HTERT RPE-1 (cell line): Measurements from ENCODE around the gene CALML6.
"Not testable (repeated sequence)": the region's sequence is repeated elsewhere in the genome, so short reads cannot be mapped to it uniquely, and the experiment has no call there.

Experiments used
- in situ Hi-C: fragments of 300-500 bp; cut with MboI; formaldehyde crosslinking; loops from 4 replicates; pipeline ENCODE4 v1.14.3; 2020; ENCODE audit warnings: low sequenced_read_pairs

Gene CALML6

DNA sequence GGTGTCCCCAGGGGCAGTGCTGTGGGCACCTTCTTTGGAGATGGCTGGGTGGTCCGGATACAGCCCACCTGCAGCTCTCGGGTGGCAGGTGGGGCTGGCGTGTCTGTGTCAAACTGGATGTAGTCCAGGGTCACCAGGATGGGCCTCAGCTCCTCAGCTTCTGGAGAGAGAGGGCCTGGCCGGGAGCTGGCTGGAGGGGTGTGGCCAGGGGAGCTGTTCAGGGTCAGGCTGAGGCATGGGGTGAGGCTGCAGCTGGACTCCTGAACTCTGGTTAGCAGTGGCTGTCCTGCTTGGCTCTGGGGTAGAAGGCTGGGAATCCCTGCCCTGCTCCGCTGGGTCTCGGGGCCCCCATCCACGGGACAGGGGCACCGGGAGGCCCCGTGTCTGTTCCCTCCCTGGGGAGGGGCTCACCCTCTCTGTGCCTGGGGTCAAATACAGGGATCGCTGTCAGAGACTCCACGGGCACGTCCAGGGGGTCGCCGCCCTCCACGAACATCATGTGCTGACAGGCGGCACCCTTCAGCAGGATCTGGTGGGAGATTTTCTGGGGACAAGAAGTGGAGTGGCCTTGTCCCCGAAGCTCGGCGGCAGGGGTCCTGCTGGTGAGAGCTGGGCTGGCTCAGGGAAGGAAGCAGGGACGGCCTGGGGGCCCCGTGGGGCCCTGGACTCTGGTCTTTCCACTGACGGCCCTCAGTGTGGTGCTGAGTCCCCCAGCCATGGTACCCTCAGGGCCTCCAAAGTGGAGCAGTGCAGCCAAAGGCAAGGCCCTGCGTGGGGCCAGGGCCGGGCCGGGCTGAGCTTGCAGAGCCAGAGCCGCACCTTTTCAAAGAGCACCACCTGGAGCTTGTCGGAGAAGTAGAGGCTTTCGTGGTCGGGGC is 8.1 kb downstream of the CALML6 start:
- in situ Hi-C loops: no loop called here

DNA sequence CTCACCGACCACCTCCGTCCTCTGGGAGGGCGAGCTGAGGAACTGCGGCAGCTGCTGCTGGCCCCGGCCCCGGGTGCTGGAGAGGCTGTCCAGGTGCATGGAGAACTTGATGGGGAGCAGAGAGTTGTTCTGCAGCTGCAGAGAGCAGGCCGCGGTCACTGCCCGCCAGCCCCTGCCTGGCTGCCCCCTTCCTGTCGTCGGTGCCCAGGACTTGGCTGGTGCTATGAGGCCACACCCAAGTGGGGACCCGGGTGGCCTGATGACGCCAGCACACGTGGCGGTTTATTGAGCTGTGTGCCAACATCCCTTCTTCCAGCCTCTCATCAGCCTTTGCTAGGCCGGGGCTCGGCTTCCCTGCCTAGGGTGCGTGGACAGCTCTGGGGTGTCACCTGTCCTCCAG is 9.3 kb downstream of the CALML6 start:
- in situ Hi-C loops: no loop called here

DNA sequence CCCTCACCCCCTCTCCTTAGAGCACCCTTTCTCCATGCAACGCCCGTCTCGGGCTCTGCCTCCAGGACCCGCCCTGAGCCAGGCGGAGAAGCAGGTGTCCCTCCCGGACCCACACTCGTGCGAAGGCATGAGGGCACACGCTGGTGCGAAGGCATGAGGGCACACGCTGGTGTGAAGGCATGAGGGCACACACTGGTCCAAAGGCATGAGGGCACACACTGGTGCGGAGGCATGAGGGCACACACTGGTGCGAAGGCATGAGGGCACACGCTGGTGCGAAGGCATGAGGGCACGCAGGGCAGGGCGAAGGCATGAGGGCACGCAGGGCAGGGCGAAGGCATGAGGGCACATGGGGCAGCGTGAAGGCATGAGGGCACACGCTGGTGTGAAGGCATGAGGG is 9.8 kb downstream of the CALML6 start:
- in situ Hi-C loops: no loop called here

DNA sequence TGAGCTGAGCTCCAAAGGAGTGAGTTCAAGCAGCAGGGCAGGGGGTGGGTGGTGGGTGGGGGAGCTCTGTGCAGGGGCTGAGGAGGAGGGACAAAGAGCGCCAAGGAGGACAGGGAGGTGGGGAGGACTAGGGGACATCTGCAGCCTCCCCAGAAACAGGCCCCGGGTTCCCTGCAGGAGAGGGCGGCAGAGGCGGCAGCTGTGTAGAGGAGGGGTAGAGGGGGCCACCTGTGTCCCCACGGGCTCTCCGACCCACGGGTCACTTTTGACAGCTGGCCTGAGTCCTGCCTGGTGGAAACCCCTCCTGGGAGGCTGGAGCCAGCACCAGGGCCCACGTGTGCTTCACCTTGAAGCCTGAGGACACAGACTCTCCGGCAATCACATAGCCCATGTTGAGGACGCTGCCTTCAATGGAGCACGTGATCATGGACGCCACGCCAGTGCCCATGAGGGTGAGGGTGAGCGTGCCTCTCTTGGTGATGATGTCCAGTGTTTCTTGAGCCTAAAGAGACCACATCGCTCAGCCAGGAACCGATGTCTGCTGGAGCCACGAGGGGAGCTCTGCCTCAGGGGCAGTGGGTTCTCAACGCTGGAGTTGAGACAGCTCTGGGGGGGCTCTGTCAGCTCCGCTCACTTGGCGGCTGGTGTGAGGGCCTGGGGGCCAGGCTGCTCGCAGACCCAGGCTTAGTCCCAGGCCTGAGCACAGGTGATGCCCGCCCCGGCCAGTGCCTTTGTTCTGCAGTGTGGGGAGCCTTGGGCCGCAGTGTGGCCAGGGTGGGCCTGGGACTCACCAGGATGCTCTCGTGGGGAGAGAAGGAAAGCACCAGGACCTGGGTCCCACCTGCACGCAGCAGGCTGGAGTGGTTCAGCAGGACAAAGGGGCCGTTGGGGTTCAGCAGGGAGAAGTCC is 10.6 kb downstream of the CALML6 start:
- in situ Hi-C loops: no loop called here

DNA sequence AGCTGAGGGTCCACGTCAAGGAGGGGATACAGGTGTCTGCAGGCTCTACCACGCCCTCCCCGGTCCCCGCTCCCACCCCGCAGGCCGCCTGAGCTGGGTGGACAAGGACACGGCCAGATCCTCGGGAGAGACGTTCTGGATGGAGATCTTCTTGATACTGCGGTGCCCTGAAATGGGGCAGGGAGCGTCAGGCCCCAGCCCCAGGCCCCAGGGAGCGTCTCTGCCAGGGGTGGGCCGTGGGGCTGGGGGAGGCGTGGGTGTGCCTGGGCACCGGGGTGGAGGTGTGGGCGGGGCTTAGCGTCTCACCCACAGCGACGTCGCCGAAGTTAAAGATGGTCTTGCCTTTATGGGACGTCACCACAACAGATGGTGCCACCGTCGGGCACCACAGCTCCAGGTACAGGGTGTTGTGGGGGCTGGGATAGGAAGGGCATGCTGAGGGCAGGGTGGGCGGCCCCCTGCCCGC is 11.3 kb downstream of the CALML6 start:
- in situ Hi-C loops: no loop called here

DNA sequence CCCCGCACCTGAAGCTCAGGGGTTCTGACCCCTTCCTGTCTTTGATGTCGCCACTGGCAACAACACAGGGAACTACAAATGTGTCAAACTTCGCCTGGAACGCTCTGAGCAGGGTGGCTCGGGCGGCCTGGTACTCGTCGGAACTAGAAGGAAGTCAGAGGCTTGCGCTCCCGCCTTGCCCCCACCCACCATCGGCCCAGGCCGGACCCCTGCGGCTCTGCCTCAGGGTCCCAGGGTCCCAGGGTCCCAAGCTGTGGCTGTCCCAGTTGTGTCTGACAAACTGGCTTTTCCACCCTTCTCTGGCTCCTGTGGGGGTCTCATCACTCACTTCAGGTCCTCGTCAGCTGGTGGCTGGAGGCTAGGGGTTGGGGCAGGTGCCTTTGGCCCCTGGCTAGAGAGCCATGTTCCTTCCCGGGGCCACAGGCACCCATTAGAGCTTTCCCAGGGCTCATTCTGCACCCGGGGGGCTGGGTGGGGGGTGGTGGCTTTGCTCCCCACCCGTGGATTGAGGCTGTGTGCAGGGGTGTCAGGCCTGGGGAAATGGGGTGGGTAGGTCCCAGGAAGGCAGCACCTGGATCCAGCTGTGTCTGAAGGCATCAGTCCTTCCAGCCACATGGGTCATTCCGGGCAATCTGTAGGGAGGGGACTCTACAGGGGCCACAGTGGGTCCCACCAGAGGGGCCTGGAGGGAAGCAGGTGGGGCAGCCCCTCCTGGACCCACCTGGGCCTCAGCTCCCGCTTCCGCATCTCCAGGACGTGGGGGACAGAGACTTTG is 12.0 kb downstream of the CALML6 start:
- in situ Hi-C loops: no loop called here

DNA sequence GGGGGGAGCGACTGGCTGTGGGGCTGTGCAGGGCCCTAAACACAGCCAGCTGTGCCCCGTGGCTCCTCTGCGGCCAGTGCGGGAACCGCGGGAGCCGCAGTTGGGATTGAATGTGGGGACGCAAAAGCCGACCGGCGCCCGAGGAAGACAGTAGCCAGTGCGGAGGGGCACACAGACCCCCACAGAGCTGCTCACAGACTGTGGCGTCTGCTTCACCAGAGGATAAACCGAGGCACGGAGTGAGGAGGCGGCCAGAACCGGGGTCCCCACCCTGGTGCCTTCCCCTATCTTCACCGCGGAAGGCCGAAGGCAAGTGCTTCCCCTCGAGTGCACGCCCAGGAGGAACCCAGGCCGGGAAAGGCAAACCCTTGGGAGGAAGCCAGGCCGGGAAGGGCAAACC is 12.7 kb downstream of the CALML6 start:
- in situ Hi-C loops: no loop called here

DNA sequence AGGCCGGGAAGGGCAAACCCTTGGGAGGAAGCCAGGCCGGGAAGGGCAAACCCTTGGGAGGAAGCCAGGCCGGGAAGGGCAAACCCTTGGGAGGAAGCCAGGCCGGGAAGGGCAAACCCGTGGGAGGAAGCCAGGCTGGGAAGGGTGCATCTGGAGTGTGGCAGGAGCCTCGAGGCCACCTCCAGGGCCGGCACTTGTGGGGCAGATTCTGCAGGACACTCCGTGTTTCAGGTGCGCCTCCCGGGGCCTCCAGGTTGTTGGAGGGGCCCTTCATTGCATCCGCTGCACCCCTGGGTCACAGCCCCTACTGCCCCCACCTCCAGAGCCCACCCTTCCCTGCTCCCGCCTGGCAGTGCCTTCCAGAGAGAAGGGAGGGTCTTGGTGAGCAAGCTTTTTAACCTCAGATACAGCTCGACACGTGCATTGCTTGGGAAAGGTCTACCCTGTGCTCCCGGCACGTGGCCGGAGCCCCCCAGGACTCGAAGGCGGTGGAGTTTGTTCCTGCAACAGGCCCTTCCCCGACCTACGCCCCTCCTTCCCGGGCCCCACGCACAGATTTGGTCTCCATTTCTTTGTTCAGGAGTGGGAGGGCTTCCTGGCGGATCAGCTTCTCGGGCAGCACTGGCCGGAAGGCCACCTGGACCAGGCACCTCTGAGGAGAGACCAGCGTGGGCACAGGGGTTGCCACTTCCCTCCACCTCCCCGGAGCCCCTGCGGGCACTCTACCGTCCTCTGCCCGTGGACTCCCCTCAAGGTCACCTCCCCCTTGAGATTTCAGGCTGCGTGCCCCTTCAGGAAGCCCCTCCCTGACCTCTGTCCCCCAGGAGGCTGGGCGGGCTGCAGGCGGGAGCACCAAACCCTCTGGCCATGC is 13.4 kb downstream of the CALML6 start:
- in situ Hi-C loops: no loop called here

DNA sequence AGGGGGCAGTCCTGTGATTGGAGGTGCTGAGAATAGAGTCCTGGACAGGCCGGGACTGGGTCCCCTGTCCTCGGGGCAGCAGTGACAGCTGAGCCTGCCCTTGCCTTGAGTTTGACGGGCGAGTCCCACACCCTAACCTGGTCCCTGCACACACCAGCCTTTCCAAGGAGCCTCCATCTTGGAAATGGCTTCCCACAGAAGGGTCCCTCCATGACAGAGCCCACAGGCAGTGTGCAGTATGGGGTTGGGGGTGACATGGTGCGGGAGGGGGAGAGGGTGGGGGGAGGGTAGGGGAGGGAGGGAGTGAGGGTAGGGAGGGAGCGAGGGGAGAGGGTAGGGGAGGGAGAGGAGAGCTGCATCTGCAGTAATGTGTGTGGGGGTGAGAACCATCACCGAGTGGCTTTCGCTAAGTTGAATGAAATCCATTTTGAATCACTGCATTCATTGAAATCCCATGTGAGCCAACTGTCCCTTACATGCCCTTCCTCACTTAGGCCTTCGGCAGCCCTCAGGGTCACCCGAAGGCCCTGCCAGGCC is 14.1 kb downstream of the CALML6 start:
- in situ Hi-C loops: no loop called here

DNA sequence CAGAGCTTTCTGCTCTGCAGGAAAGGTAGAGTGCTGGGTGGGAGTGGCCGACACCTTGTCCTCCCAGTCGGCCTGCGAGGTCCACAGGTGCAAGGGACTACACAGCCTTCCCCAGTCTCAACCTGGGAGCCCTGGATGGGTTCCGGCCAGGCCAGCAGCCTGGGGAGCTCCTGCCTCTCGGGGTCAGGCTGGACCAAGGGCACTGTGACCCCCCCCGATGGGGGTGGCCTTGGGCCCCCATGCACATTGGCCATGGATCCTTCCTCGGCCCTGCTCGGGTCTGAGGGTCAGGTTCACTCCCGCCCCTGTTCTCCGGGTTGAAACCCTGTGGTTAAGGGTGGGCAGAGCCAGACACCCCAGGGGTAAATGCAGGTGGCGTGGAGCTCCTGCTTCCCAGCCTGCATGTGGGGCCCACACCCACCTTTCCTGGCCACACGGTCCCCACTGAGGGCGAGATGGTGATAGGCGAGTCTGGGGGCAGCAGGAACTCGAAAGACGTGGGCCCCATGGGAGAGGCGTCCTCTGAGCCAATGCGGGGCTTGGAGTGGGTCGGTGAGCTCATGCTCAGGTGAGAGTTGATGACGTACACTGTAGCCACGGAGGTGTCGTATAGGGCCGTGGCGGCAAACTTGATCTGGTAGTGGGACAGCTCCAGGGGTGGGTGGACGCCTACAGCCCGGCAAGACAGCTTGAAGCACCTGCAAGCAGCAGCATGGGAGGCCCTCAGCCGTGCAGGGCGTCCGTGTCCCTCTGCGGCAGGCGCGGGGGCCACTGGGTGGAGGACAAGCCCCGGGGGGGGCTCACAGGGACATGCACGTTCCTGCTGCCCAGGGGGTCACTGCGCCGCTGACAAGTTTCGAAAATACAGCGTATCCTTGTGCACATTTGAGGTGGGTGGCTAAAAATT is 14.8 kb downstream of the CALML6 start:
- in situ Hi-C loops: no loop called here

DNA sequence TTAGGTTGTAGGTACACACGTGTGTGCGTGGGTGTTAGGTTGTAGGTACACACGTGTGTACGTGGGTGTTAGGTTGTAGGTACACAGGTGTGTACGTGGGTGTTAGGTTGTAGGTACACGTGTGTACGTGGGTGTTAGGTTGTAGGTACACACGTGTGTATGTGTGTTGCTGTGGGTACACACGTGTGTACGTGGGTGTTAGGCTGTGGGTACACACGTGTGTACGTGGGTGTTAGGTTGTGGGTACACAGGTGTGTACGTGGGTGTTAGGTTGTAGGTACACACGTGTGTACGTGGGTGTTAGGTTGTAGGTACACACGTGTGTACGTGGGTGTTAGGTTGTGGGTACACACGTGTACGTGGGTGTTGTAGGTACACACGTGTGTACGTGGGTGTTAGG is 19.8 kb downstream of the CALML6 start:
- in situ Hi-C loops: not testable (repeated sequence)

DNA sequence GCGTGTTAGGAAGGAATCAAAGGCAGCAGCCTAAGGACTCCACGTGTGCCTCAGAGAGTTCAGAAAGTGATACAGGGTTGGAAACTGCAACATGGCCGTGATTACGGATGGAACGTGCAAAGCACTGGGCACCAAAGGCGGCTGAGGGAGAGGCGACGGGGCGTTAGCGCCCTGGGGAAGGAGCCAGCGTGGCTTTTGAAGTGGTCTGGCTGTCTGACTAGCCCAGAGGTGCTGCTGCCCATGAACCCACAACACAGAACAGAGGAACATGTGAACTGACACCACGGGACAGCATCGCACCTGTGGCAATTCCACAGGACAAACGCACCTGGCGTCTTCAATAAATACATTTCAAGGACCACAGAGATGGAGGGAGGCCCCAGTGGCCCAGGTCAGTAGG is 22.0 kb downstream of the CALML6 start:
- in situ Hi-C loops: no loop called here

DNA sequence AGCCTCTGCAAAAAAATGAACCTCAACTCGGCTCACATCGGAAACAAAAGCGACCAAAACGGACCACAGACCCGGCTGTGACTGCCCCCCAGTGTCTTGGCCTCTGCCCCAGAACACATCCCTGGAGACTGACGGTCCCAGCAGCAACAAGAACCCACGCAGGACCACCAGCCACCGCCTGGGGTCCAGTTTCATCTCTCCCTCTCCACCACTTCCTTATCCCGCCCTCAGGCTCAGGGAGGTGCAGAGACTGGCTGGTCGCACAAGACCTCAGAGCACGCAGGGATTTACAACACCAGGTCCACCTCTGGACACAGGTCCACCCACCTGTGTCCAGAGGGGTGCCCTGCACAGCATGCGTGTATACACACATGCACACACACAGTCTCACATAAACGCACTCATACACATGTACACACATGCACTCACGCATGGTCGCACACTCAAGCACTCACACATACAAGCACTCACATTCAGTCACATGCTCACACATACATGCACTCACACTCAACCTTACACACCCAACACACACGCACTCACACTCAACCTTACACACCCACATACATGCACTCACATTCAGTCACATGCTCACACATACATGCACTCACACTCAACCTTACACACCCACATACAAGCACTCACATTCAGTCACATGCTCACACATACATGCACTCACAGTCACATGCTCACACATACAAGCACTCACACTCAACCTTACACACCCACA is 22.7 kb downstream of the CALML6 start:
- in situ Hi-C loops: no loop called here

DNA sequence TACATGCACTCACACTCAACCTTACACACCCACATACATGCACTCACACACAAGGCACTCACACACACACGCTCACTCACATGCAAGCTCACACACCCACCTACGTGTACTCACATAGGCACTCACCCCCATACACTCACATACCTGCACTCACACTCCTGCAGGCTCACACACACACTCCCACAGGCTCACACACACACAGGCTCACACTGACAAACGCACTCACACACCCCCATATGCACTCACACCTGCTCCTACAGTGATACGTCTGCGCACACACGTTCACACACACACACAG is 23.2 kb downstream of the CALML6 start:
- in situ Hi-C loops: no loop called here

DNA sequence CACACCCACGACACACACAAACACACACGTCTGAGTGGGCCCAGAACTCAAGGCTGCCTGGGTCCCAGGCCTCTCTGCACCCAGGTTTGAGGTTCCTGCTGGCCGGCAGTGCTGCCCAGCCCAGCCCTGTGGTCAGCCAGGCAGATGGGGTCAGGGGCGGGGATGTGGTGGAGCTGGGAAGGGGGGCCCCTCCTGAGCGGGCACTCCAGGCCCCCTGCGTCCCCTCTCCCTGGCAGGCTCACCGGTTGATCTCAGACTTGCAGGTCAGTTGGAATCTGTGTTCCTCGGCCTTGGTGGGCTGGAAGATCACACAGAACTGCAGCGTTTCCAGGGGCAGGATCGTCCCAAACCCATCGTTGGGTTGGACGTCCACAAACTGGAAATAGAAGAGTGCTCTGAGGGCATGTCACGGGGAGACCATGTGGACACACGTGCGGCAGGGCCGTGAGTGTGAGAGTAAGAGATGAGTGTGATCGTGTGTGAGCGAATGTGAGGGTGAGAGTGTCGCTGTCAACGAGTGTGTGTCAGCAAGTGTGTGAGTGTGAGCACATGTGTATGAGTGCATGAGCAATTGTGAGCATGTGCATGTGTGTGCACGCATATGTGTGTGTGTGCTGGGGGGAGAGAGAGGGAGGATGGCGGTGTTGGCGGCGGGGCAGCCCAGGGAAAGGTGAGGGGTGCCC is 23.7 kb downstream of the CALML6 start:
- in situ Hi-C loops: no loop called here

DNA sequence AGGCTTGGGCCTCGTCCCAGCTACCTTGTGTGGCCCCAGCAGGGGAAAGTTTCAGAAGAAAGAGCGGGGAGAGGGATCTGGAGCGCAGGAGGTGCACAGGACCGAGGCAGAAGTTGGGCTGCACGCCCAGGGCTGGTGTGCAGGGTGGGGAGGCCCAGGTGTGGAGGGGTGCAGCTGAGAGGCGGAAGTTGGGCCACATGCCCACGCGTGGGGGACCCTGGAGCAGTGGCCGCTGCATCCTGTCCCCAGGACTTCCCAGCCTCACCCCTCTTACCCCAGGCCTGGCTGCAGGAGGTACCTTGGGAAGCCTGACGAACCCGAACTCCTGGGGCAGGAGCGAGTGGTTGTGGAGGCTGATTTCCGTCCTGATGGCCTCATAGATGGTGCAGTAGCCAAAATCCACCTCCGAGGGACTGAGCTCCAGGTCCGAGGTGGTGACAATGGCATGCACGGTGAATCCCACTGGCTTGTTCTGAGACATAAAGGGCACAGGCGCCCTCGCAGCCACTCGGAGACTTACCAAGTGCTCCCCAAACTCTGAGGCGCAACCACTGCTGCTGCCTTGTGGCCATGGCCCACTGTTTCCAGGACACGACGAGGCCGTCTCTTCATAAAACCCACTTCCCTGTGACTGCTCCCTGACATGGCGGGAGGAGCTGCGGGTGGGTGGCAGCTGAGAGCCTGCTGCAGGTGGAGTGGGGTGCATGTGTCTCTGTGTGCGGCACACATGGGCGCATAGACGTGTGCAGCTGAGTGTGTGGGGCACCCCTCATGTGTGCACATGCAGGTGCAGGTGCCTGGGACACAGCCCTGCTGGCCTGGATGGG is 24.4 kb downstream of the CALML6 start:
- in situ Hi-C loops: no loop called here

DNA sequence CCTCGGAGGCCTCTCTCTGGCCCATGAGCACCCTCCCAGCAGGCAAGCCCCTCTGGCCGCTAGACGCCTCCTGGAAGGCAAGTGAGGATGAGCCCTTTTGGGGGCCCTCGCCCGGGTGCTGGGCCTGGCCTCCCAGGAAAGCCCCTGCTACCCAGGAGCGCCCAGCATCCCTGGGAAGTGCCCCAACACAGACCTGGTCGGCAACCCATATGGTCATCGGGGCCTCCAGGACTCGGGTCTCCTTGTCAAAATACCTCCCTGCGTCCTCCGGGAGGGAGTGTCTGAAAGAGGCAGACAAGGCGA is 25.0 kb downstream of the CALML6 start:
- in situ Hi-C loops: no loop called here
